Ishikawa (cell line): Measurements from ENCODE around the gene HELT.

Experiments
- CEBPB ChIP-seq: IDR thresholded peaks from 2 replicates; pipeline ENCODE4 v1.6.1; 2012
- CREB1 ChIP-seq: IDR thresholded peaks from 2 replicates; pipeline ENCODE4 v1.6.1; 2012; ENCODE audit warnings: low read depth
- EGR1 ChIP-seq: IDR thresholded peaks from 2 replicates; pipeline ENCODE4 v1.6.1; 2012
- EP300 ChIP-seq: IDR thresholded peaks from 2 replicates; pipeline ENCODE4 v1.6.1; 2012; ENCODE audit warnings: borderline replicate concordance
- FOXM1 ChIP-seq: IDR thresholded peaks from 2 replicates; pipeline ENCODE4 v1.6.1; 2012; ENCODE audit warnings: low read depth, borderline replicate concordance
- NFIC ChIP-seq: IDR thresholded peaks from 2 replicates; pipeline ENCODE4 v1.6.1; 2012
- RAD21 ChIP-seq: IDR thresholded peaks from 2 replicates; pipeline ENCODE4 v1.6.1; 2012; ENCODE audit warnings: low read depth
- REST ChIP-seq: IDR thresholded peaks from 2 replicates; pipeline ENCODE4 v1.6.1; 2012; ENCODE audit warnings: low read depth, mild to moderate bottlenecking
- TAF1 ChIP-seq: IDR thresholded peaks from 2 replicates; pipeline ENCODE4 v1.6.1; 2012; ENCODE audit warnings: low read depth, mild to moderate bottlenecking
- TCF12 ChIP-seq: IDR thresholded peaks from 2 replicates; pipeline ENCODE4 v1.6.1; 2012; ENCODE audit warnings: low read depth
- TEAD4 ChIP-seq: IDR thresholded peaks from 2 replicates; pipeline ENCODE4 v1.6.1; 2012
- YY1 ChIP-seq: IDR thresholded peaks from 2 replicates; pipeline ENCODE4 v1.6.1; 2012; ENCODE audit warnings: low read depth
- ZBTB7A ChIP-seq: IDR thresholded peaks from 2 replicates; pipeline ENCODE4 v1.6.1; 2012; ENCODE audit warnings: low read depth
- TF ChIP-seq, protein P1 (sequence below): IDR thresholded peaks from 2 replicates; pipeline ENCODE4 v1.6.1; 2012
- TF ChIP-seq, protein P2 (sequence below): IDR thresholded peaks from 2 replicates; pipeline ENCODE4 v1.6.1; 2012

Gene HELT

DNA sequence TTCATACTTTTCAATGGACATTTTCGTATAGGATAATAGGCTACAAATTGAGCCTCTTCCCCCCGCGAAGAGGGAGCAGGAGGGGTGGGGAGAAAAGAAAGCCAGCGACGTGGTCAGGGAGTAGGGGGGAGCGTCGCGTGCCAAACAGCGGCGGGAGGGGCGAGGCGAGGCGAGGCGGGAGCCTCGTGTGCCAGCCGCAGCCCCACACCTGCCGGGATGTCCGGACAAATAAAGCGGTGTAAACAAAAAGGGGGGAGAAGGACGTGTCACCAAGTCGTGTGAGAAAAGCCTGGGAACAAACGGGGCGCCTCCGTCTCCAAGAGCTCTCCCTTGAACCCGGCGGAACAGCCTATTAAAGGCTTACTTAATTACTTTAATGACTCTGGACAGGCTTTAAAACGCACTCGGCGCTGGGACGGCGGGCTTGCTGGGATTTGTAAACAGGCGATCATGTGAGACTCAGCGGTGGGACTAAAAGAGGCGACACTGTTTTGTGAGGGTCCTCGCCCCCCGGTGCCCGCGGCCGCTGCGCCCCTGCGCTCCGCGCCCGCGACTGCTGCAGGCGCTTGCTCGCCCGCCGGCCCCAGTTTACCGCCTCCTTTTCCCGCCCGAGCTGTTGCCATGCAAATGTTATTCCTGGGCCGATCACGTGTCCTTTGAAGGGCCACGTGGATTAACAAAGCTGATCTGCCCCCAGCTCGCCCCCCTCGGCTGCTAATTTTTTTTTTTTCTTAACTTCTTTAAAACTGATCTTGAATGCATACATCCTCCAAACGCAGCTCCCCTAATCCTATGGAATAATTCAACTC, at the start of gene HELT:
TSS of gene HELT (plus strand) at position 527 of the 809 bp plus-strand sequence. CDS start 439 bp downstream, outside the sequence.
- no peak for TF ChIP-seq FOXM1
- TF ChIP-seq NFIC, result no peak
- TF ChIP-seq TEAD4, result no peak
- TF ChIP-seq TCF12, result no peak
- TF ChIP-seq, protein P1, sequence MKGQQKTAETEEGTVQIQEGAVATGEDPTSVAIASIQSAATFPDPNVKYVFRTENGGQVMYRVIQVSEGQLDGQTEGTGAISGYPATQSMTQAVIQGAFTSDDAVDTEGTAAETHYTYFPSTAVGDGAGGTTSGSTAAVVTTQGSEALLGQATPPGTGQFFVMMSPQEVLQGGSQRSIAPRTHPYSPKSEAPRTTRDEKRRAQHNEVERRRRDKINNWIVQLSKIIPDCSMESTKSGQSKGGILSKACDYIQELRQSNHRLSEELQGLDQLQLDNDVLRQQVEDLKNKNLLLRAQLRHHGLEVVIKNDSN, result peak; percentile 90
- no peak for TF ChIP-seq REST
- TF ChIP-seq, protein P2, sequence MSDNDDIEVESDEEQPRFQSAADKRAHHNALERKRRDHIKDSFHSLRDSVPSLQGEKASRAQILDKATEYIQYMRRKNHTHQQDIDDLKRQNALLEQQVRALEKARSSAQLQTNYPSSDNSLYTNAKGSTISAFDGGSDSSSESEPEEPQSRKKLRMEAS, result peak; percentile 88

GRCh38 chr4:184968784-184969201, 49.5 kb upstream of the HELT start:
- TF ChIP-seq TCF12 (no peak), TEAD4 (no peak), CEBPB (no peak), EGR1 (no peak), EP300 (no peak), FOXM1 (no peak), RAD21 (no peak)
- TF ChIP-seq, protein P1, result no peak

DNA sequence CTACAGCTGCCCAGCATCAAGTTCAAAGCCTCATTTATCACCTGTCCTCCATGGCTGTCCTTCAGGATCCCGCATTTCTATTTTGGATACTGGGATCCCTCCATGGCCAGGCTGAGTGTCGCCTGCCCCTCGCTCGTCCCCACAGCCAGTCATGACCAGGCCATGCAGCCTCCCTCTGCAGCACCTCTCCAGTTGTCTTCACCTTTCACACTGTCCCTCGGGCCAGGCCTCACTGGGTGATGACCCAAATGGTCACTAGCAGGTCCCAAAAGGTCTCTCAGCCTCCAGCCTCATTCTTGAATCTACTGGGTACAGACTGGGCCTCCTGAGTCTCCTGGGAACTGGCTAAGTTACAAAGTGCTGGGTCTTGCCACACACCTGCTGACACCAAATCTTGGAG, 48.7 kb upstream of the HELT start:
- no peak for TF ChIP-seq ZBTB7A
- TF ChIP-seq FOXM1, result no peak
- TF ChIP-seq NFIC, result no peak
- no peak for TF ChIP-seq EGR1
- no peak for TF ChIP-seq TAF1
- no peak for TF ChIP-seq REST
- TF ChIP-seq YY1, result no peak
- TF ChIP-seq EP300, result no peak
- TF ChIP-seq, protein P2, result no peak
- TF ChIP-seq TEAD4, result no peak
- TF ChIP-seq, protein P1, result no peak
- TF ChIP-seq TCF12, result no peak
- TF ChIP-seq CREB1, result no peak
- no peak for TF ChIP-seq CEBPB

- TF ChIP-seq TCF12 (no peak), TAF1 (no peak), ZBTB7A (no peak), EGR1 (no peak), CEBPB (no peak)
These were observed 45.3 kb upstream of the HELT start for GRCh38 chr4:184972991-184973390.

- TF ChIP-seq, protein P2, result no peak
These were observed 40.5 kb upstream of the HELT start for GRCh38 chr4:184977747-184978146.

DNA sequence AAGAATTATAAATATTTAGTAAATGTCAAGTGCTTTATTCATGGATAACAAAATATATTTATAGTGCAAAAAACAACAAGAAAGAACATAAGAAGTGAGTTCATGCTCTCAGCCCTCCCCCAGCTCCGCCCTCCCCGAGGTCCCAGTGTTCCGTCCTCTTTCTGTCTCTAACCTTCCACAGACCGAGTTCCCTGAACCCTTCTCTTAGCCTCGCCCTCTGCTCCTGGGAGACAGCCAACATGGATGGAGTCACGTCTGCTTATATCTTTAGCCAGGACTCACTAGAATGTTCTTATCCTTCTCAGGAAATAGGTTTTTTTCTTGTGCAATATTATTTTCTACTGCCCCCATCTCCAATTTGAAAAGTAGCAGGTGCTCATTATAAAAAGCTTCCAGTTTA, 40.1 kb upstream of the HELT start:
- no peak for TF ChIP-seq ZBTB7A
- TF ChIP-seq TAF1, result no peak
- no peak for TF ChIP-seq RAD21
- no peak for TF ChIP-seq CREB1
- TF ChIP-seq EGR1, result no peak
- no peak for TF ChIP-seq REST
- TF ChIP-seq, protein P2, result no peak
- TF ChIP-seq CEBPB, result no peak
- TF ChIP-seq FOXM1, result no peak
